Activated CD4-positive, alpha-beta T cell treated with anti-CD3 and anti-CD28 coated beads, Interleukin-2, amount 10 ng/mL, durations not matched to agents 24 days and 14 days (primary cell): Measurements from ENCODE around the gene NFATC1. TPM values are rescaled to one million over a fixed set of nuclear protein-coding genes. Genes with fewer than 3 reads are reported as not detected.

Experiments used
- DNase-seq: peaks from one replicate; pipeline ENCODE4 v3.0.0; 2022
- H3K27ac Mint-ChIP-seq: one replicate; pipeline ENCODE4 v1.8.0; 2022; ENCODE audit warnings: mild to moderate bottlenecking, mixed read lengths
- H3K27me3 Mint-ChIP-seq: one replicate; pipeline ENCODE4 v1.8.0; 2022; ENCODE audit warnings: mixed read lengths
- H3K36me3 Mint-ChIP-seq: one replicate; pipeline ENCODE4 v1.8.0; 2022; ENCODE audit warnings: low read depth, mild to moderate bottlenecking, mixed read lengths
- H3K4me1 Mint-ChIP-seq: one replicate; pipeline ENCODE4 v1.8.0; 2021; ENCODE audit warnings: mixed read lengths
- H3K4me3 Mint-ChIP-seq: one replicate; pipeline ENCODE4 v1.8.0; 2022; ENCODE audit warnings: mild to moderate bottlenecking, moderate library complexity, mixed read lengths
- H3K9me3 Mint-ChIP-seq: one replicate; pipeline ENCODE4 v1.8.0; 2021; ENCODE audit warnings: mixed read lengths
- intact Hi-C: fragments of 100-400 bp; cut with micrococcal nuclease; formaldehyde crosslinking; loops from one replicate; pipeline ENCODE4 v1.15.1; 2023
- total RNA-seq: library from RNA; stranded (reverse); gene quantifications from 2 replicates; pipeline ENCODE4 v1.2.3, GENCODE V29; 2022

NFATC1 gene
- total RNA-seq, 1 donor from 2014 or later, result 105 TPM

DNA sequence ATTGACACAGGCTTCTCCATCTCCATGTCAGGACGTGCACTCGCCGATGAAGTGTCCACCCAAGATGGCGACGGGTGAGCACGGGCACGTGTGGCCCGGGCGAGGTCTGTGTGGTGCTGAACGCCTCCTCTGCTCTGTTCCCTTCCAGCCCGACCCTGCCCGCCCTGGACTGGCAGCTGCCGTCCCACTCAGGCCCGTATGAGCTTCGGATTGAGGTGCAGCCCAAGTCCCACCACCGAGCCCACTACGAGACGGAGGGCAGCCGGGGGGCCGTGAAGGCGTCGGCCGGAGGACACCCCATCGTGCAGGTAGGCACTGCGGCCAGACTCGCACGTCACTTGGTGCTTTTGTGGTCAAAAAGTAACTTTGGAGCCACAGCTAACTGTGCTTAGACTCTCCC is 37.7 kb downstream of the NFATC1 start:
- H3K27me3 Mint-ChIP-seq, result no peaks in the 10 kb centered on the region
- no peak overlapping the region for H3K27ac Mint-ChIP-seq
- no peak for DNase-seq
- intact Hi-C loops, result no loop called here
- no peaks in the 10 kb centered on the region for H3K9me3 Mint-ChIP-seq
- no peak overlapping the region for H3K4me3 Mint-ChIP-seq
- H3K36me3 Mint-ChIP-seq, result peaks cover 34% of the 10 kb centered on the region
- peaks cover 8% of the 10 kb centered on the region for H3K4me1 Mint-ChIP-seq

- Mint-ChIP-seq H3K27me3 (no peaks in the 10 kb centered on the region), H3K36me3 (peaks cover 37% of the 10 kb centered on the region), H3K4me1 (peaks cover 18% of the 10 kb centered on the region), H3K9me3 (no peaks in the 10 kb centered on the region), H3K27ac (no peak overlapping the region), H3K4me3 (no peak overlapping the region)
- intact Hi-C loops, result no loop called here
- no peak for DNase-seq
Observed at GRCh38 chr18:79434607-79435401, 39.1 kb downstream of the NFATC1 start.

DNA sequence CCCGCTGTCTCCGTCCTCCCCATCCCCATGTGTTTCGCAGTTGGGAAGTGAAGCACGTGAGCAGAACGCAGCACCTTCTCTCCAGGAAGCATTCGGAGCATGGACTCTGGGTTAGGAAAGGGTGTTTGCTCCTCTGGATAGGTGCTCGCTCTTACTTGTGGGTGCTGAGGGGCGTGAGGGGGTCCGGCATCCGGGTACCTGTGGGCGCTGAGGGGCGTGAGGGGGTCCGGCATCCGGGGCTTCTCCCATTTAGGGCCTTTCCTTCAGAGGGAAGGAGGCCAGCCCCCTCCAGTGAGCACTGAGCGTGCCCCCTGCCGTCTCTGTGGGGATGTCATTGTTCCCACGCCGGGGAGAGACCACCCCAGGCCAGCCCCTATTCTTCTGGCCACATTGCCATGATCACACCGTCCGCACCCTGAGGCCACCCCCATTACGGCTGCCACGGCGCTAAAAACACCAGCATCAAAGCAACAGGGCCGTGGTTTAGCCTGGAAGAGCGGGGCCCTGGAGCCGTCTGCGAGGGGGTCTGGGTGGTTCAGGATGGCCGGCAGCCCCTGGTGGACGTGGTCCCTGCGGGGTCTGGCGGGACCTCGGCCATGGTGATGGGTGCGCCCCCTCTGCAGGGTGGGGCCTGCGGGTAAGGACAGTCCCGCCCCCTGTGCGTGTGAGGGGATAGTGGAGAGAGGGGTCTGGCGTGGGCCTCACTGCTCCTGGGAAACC is 41.0 kb downstream of the NFATC1 start:
- H3K27ac Mint-ChIP-seq, result no peak overlapping the region
- H3K36me3 Mint-ChIP-seq, result peaks cover 40% of the 10 kb centered on the region
- H3K4me3 Mint-ChIP-seq, result no peak overlapping the region
- no peak for DNase-seq
- H3K4me1 Mint-ChIP-seq, result peaks cover 19% of the 10 kb centered on the region
- no peaks in the 10 kb centered on the region for H3K27me3 Mint-ChIP-seq
- intact Hi-C loops, result no loop called here
- no peaks in the 10 kb centered on the region for H3K9me3 Mint-ChIP-seq

- H3K9me3 Mint-ChIP-seq, result no peaks in the 10 kb centered on the region
- no peaks in the 10 kb centered on the region for H3K27me3 Mint-ChIP-seq
- intact Hi-C loops, result no loop called here
- H3K4me1 Mint-ChIP-seq, result peaks cover 21% of the 10 kb centered on the region
- H3K36me3 Mint-ChIP-seq, result peaks cover 37% of the 10 kb centered on the region
- H3K27ac Mint-ChIP-seq, result peak overlapping the region; percentile 29
- H3K4me3 Mint-ChIP-seq, result no peak overlapping the region
- no peak for DNase-seq
Observed at GRCh38 chr18:79438089-79438897, 42.6 kb downstream of the NFATC1 start.

GRCh38 chr18:79438898-79439627 is 43.3 kb downstream of the NFATC1 start:
- peak; percentile 74 for DNase-seq

DNA sequence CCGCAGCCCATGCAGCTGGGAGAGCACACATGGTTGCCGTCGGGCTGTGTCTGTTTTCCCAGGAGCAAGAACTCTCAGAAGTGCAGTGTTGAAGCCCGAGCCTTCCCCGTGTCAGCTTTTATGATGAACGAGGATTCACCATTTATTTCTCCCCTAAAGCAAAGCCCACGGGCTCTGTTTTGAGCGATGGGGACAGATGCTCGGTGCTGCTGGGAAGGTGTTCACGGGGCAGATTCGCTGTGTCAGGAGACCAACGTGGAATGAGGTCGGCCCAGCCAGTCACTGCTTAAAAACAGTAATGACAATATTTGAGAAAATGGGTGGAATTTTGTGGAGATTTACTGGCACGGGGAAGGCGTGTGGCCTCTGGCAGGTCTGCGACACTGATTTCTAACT is 43.9 kb downstream of the NFATC1 start:
- H3K9me3 Mint-ChIP-seq, result no peaks in the 10 kb centered on the region
- intact Hi-C loops, result loop anchor here (2.0 kb wide), 1 partner anchor 35 kb away; no protein-coding TSS in a partner anchor
- peaks cover 36% of the 10 kb centered on the region for H3K36me3 Mint-ChIP-seq
- no peaks in the 10 kb centered on the region for H3K27me3 Mint-ChIP-seq
- no peak overlapping the region for H3K4me3 Mint-ChIP-seq
- peak overlapping the region; percentile 47 for H3K27ac Mint-ChIP-seq
- peaks cover 21% of the 10 kb centered on the region for H3K4me1 Mint-ChIP-seq
- DNase-seq, result no peak

More at GRCh38 chr18:79438898-79439627, 43.3 kb downstream of the NFATC1 start:
- no peak overlapping the region for H3K4me3 Mint-ChIP-seq
- peak overlapping the region; percentile 47 for H3K27ac Mint-ChIP-seq
- H3K4me1 Mint-ChIP-seq, result peaks cover 21% of the 10 kb centered on the region
- H3K9me3 Mint-ChIP-seq, result no peaks in the 10 kb centered on the region
- peaks cover 37% of the 10 kb centered on the region for H3K36me3 Mint-ChIP-seq
- no peaks in the 10 kb centered on the region for H3K27me3 Mint-ChIP-seq
- intact Hi-C loops, result no loop called here

- Mint-ChIP-seq H3K4me3 (no peak overlapping the region), H3K4me1 (peaks cover 23% of the 10 kb centered on the region), H3K27ac (no peak overlapping the region), H3K9me3 (no peaks in the 10 kb centered on the region), H3K27me3 (no peaks in the 10 kb centered on the region), H3K36me3 (peaks cover 32% of the 10 kb centered on the region)
- intact Hi-C loops, result loop anchor here (2.0 kb wide), 1 partner anchor 36 kb away; no protein-coding TSS in a partner anchor
- DNase-seq, result no peak
Observed at GRCh38 chr18:79440316-79441110, 44.8 kb downstream of the NFATC1 start.

GRCh38 chr18:79441420-79441819 is 45.7 kb downstream of the NFATC1 start:
- Mint-ChIP-seq H3K27me3 (no peaks in the 10 kb centered on the region), H3K4me3 (no peak overlapping the region), H3K9me3 (no peaks in the 10 kb centered on the region), H3K36me3 (peaks cover 30% of the 10 kb centered on the region), H3K27ac (peak overlapping the region; percentile 20), H3K4me1 (peaks cover 25% of the 10 kb centered on the region)
- no peak for DNase-seq
- intact Hi-C loops, result loop anchor here (2.0 kb wide), 1 partner anchor 37 kb away; no protein-coding TSS in a partner anchor

GRCh38 chr18:79442508-79443221 is 46.9 kb downstream of the NFATC1 start:
- no peak overlapping the region for H3K27ac Mint-ChIP-seq
- H3K9me3 Mint-ChIP-seq, result no peaks in the 10 kb centered on the region
- intact Hi-C loops, result no loop called here
- H3K4me1 Mint-ChIP-seq, result peaks cover 27% of the 10 kb centered on the region
- no peaks in the 10 kb centered on the region for H3K27me3 Mint-ChIP-seq
- H3K4me3 Mint-ChIP-seq, result no peak overlapping the region
- no peak for DNase-seq
- peaks cover 32% of the 10 kb centered on the region for H3K36me3 Mint-ChIP-seq

- no peak for DNase-seq
- Mint-ChIP-seq H3K27me3 (no peaks in the 10 kb centered on the region), H3K4me3 (no peak overlapping the region), H3K27ac (no peak overlapping the region), H3K9me3 (no peaks in the 10 kb centered on the region), H3K36me3 (peaks cover 31% of the 10 kb centered on the region), H3K4me1 (peaks cover 12% of the 10 kb centered on the region)
- intact Hi-C loops, result loop anchor here (5.0 kb wide), 1 partner anchor 77 kb away; no protein-coding TSS in a partner anchor
Observed at GRCh38 chr18:79445221-79445620, 49.5 kb downstream of the NFATC1 start.

- no peaks in the 10 kb centered on the region for H3K27me3 Mint-ChIP-seq
- peaks cover 12% of the 10 kb centered on the region for H3K4me1 Mint-ChIP-seq
- H3K4me3 Mint-ChIP-seq, result no peak overlapping the region
- peak overlapping the region; percentile 15 for H3K27ac Mint-ChIP-seq
- H3K36me3 Mint-ChIP-seq, result peaks cover 33% of the 10 kb centered on the region
- intact Hi-C loops, result loop anchor here (5.0 kb wide), 1 partner anchor 76 kb away; no protein-coding TSS in a partner anchor
- DNase-seq, result no peak
- H3K9me3 Mint-ChIP-seq, result no peaks in the 10 kb centered on the region
Observed at GRCh38 chr18:79445696-79446561, 50.2 kb downstream of the NFATC1 start.
